Duodenal mucosa (tissue), 2 donors: ENCODE results near the gene LYRM1.

ENCODE experiments used
- H3K27ac ChIP-seq: one replicate; pipeline ENCODE4 v1.7.0; 2013; ENCODE audit warnings: low read depth, low read length
- H3K27me3 ChIP-seq, 2 donors: one replicate each; pipeline ENCODE4 v1.7.0; 2013; ENCODE audit warnings: low read length in 2 of 2, control low read depth in 1 of 2; ENCODE audit not compliant: insufficient read depth in 2 of 2, control insufficient read depth in 1 of 2
- H3K36me3 ChIP-seq, 2 donors: one replicate each; pipeline ENCODE4 v1.7.0; 2013; ENCODE audit warnings: low read length in 2 of 2, control low read depth in 1 of 2; ENCODE audit not compliant: insufficient read depth in 2 of 2, control insufficient read depth in 1 of 2
- H3K4me1 ChIP-seq, 2 donors: one replicate each; pipeline ENCODE4 v1.7.0; 2013; ENCODE audit warnings: low read length in 2 of 2, control low read depth in 1 of 2; ENCODE audit not compliant: insufficient read depth in 2 of 2, control insufficient read depth in 1 of 2
- H3K4me3 ChIP-seq, 2 donors: one replicate each; pipeline ENCODE4 v1.7.0; 2013; ENCODE audit warnings: low read length in 2 of 2, low read depth in 1 of 2
- H3K9ac ChIP-seq, 2 donors: one replicate each; pipeline ENCODE4 v1.7.0; 2013; ENCODE audit warnings: low read length in 2 of 2, low read depth in 1 of 2
- H3K9me3 ChIP-seq, 2 donors: one replicate each; pipeline ENCODE4 v1.7.0; 2013; ENCODE audit warnings: low read length in 2 of 2, control low read depth in 1 of 2; ENCODE audit not compliant: control insufficient read depth in 1 of 2

LYRM1 gene

DNA sequence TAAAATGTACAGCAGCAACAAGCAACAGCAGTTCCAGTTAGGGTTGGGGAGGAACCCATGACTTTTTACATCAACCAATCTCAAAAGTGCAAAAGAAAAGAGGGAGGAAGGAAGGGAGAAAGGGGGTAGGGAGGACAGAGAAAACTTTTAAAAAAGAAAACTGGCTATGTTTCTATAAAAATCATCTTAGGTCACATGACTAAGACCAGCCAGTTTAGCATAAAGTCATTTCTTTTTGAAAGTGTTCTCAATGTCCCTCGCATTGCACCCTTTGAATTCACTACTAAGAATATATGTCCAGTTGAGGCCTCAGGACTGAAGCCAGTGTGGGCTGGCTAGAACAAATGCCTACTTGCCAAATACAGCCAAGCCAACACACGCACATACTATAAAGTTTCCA is 29.3 kb upstream of the LYRM1 start:
- no peak overlapping the region for H3K4me3 ChIP-seq
- H3K9ac ChIP-seq = no peak overlapping the region
- no peaks in the 10 kb centered on the region for H3K9me3 ChIP-seq
- no peak overlapping the region for H3K27ac ChIP-seq
- no peaks in the 10 kb centered on the region for H3K27me3 ChIP-seq
- H3K36me3 ChIP-seq = no peaks in the 10 kb centered on the region
- peaks cover 42 to 46% of the 10 kb centered on the region in 2 donors for H3K4me1 ChIP-seq

DNA sequence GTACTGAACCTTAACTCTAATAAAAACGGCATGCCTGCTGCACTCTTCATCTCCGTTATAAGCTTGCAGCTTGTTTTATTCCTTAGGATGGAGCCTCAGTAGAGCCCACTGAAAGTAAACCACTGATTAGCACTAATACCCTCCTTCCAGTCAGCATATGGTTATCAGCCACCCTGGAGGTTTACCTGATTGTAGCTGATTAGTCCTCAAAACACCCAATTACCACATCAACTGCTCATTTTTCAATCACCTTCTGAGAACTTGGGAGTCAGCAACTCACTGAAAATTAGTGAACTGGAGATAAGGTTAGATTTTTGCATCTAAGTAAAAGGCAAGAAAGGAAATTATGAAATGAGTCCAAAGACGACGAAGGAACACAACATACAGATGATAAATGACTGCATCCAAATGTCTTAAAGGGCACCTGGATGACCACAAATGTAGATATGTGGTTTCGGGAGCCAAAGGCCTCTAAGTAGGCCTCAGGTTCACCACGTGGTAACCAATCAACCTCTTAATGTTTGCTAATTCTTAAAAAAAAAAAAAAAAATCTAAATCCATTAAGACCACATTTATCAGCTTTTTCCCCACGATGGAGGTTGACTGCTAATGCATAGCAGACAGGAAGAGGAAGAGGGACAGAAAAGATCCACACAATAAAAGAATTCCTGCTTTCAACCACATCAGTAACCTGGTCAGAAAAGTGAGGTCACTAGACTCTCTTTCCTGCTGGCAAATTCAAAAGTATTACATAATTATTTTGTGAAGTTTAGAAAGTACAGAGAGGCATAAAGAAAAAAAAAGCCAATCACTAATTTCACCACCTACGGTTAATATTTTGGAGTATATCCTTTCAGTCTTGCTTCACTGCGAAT is 28.4 kb upstream of the LYRM1 start:
- Histone ChIP-seq H3K27me3 (no peaks in the 10 kb centered on the region), H3K27ac (no peak overlapping the region), H3K4me3 (no peak overlapping the region), H3K9me3 (no peaks in the 10 kb centered on the region), H3K9ac (no peak overlapping the region), H3K36me3 (no peaks in the 10 kb centered on the region), H3K4me1 (peaks cover 35 to 37% of the 10 kb centered on the region in 2 donors)

DNA sequence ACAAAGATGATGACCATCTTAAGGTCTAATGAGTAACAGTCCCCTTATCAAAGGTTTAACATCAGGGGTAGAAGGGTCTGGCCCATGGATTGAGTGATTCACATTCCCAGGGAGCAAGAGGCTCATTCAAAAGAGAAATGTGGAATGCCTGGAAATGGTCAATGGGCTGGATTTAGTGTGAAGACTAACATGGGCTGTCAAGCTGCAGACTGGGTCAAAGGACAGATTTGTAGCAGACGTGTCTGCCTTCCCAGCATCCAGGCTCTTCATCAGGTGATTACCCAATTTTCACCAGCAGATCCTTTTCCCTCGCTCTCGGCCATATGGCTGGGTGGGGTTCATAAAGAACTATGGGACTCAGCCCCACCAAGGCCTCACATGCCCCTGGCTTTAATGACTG is 27.2 kb upstream of the LYRM1 start:
- H3K4me3 ChIP-seq = no peak overlapping the region
- no peaks in the 10 kb centered on the region for H3K9me3 ChIP-seq
- H3K4me1 ChIP-seq = peaks cover 29 to 30% of the 10 kb centered on the region in 2 donors
- H3K27ac ChIP-seq = no peak overlapping the region
- H3K27me3 ChIP-seq = no peaks in the 10 kb centered on the region
- H3K9ac ChIP-seq = no peak overlapping the region
- no peaks in the 10 kb centered on the region for H3K36me3 ChIP-seq

DNA sequence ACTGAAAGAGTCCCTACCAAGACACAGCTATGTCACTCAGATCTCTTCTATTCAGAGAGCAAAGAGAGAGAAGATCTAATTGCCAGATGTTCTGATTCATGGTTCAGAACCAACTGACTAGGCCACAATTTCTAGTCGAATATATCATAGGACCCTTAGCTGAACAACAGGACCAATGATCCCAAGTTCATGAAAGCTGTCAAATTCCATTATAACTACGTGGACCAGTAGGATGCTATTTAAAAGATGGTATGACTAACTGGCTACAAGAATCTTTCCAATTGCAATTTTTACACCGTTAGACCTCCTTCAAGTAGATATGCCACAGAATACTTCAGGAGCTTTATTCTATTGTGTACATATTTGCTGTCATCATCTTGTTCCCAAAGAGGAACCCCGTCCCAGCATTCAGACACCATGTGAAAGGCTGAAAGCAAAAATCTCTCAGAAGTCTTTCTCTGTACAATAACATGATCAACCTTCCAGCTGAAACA is 26.4 kb upstream of the LYRM1 start:
- Histone ChIP-seq H3K9ac (no peak overlapping the region), H3K27me3 (no peaks in the 10 kb centered on the region), H3K27ac (no peak overlapping the region), H3K4me1 (peaks cover 22 to 32% of the 10 kb centered on the region in 2 donors), H3K36me3 (no peaks in the 10 kb centered on the region), H3K4me3 (no peak overlapping the region), H3K9me3 (no peaks in the 10 kb centered on the region)

DNA sequence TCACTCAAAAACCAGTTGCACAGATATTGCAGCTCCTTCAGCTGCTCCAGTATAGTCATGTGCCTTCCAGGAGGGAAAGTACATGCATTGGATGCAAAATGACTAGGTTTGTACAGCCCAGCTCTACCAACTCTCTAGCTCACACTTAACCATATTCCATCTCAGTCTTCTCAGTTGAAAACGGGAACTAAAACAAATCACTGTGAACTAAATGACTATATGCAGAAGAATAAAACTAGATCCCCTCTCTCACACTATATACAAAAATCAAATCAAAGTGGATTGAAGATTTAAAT is 25.3 kb upstream of the LYRM1 start:
- Histone ChIP-seq H3K9me3 (no peaks in the 10 kb centered on the region), H3K4me1 (peaks cover 14 to 32% of the 10 kb centered on the region in 2 donors), H3K4me3 (no peak overlapping the region), H3K27me3 (no peaks in the 10 kb centered on the region), H3K36me3 (no peaks in the 10 kb centered on the region), H3K9ac (no peak overlapping the region), H3K27ac (no peak overlapping the region)

DNA sequence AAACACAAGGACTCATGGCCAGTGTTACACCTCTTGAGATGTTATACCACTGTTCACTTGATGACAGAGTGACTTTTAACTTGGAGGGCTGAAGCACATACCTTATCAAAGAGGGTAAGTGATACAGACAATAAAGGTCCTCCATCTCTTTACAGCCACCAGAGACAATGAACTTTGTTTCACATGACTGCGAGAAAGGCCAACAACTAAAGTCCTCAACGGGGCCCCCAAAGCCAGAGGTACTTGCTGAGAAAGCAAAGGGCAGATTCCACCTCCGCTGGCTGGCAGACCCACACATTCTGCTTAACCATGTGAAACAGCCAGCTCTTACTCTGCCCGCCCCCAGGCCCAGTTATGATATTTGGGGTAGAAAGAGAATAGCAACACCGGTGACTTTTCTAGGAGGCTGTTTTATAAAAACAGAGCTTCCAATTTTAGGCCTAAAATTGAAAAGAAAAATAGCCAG is 21.9 kb upstream of the LYRM1 start:
- H3K9ac ChIP-seq = no peak overlapping the region
- H3K27me3 ChIP-seq = no peaks in the 10 kb centered on the region
- no peaks in the 10 kb centered on the region for H3K36me3 ChIP-seq
- no peak overlapping the region for H3K27ac ChIP-seq
- peaks cover 11 to 33% of the 10 kb centered on the region in 2 donors for H3K4me1 ChIP-seq
- no peaks in the 10 kb centered on the region for H3K9me3 ChIP-seq
- no peak overlapping the region for H3K4me3 ChIP-seq

DNA sequence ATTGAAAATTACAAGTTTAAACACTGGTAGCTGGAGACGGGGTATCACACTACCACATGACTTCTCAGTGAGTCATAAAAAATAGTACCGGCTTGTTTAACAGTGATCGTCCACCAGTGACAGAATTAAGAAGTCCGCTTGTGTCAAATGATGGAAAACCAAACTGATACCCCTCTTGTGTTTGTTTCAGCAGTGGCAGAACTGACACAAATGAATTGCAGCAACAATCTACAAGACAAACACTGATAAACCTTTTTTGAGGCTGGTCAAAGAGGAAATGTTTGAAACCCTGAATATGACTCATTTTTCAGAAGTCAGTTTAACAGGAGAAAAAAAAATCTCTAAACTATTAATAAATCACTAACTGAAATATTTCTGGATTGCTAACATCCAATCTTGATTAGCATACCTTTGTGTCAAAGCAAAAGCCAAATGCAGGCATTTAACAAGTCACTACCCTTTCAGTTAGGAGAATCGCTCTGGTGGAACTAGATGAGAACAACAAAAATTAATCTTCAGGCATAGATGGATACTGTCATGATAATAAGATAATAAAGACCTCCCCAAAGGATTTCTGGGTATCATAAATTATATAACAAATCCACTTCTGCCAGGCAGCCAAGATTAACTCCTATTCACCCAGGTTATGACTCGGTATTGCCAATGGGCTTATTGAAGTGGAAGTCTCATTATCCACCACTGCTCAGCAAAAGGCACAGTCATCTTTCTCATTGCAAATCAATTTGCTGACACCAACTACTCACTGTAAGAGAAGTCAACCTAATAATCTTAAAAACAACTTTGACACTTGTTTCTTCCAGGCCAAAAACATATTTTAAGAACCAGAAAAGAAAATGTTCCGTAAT is 21.2 kb upstream of the LYRM1 start:
- Histone ChIP-seq H3K27me3 (no peaks in the 10 kb centered on the region), H3K27ac (peak overlapping the region; percentile 1), H3K4me3 (no peak overlapping the region), H3K9me3 (no peaks in the 10 kb centered on the region), H3K36me3 (no peaks in the 10 kb centered on the region), H3K9ac (no peak overlapping the region), H3K4me1 (peaks cover 6 to 40% of the 10 kb centered on the region in 2 donors)

DNA sequence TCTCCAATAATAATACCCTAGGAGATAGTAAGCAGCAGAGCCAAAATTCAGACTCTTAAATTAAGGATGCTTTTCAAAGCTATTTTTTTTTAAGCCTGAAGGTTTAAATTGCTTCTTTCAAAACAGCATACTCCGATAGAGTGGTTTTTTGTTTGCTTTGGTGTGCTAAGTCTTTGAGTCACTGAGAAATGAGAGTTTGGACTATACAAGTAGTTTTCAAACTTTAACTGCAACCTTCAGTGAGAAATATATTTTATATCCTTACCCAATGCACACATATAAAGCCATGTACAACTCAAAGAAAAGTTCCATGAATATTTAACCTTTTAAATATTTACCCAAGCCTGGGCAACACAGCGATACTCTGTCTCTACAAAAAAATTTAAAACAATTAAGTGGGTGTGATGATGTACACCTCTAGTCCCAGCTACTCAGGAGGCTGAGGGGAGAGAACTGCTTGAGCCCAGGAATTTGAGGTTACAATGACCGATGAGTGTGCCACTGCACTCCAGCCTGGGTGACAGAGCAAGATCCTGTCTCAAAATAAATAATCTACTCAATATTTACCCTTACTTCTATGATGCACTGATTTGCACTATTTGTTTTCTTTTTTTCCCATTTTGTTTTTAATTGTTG is 19.6 kb upstream of the LYRM1 start:
- no peak overlapping the region for H3K9ac ChIP-seq
- H3K4me3 ChIP-seq = no peak overlapping the region
- H3K27ac ChIP-seq = no peak overlapping the region
- H3K9me3 ChIP-seq = no peaks in the 10 kb centered on the region
- H3K36me3 ChIP-seq = no peaks in the 10 kb centered on the region
- no peaks in the 10 kb centered on the region for H3K27me3 ChIP-seq
- H3K4me1 ChIP-seq = peaks cover 0 to 35% of the 10 kb centered on the region in 2 donors

DNA sequence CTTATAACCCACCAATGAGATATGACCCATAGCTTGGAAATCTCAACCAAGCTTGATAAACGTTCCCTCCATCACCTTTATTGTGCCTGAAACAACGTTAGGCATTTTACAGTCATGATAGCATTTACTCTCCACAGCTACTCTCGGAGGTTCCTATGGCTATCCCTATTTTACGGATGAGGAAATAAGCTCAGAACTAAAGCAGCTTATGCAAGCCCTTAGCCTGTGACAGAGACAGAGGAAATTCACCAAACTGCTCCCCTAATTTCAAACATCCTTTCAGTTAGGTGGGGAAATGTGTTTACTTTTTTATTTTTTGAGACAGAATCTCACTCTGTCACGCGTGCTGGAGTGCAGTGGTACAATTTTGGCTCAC is 19.1 kb upstream of the LYRM1 start:
- peaks cover 0 to 35% of the 10 kb centered on the region in 2 donors for H3K4me1 ChIP-seq
- no peaks in the 10 kb centered on the region for H3K9me3 ChIP-seq
- no peak overlapping the region for H3K27ac ChIP-seq
- no peaks in the 10 kb centered on the region for H3K36me3 ChIP-seq
- H3K4me3 ChIP-seq = no peak overlapping the region
- H3K9ac ChIP-seq = no peak overlapping the region
- no peaks in the 10 kb centered on the region for H3K27me3 ChIP-seq
